Measurements from ENCODE around the gene TMEM176B. TPM values are rescaled to one million over a fixed set of nuclear protein-coding genes. Genes with fewer than 3 reads are reported as not detected.

The TMEM176B gene
- total RNA-seq = 10 to 100 TPM; 45.2 to 57.2 TPM
- 10 to 100 TPM in 4 of 6 donors, 1 to 10 TPM in 2; 6.1 to 18.3 (median 12.2) TPM for polyA plus RNA-seq (ENCODE audit: insufficient read length in 6 of 6)
- long read RNA-seq, donor 1, transcript TMEM176B-201 (7 exons, 1,129 nt) = major isoform, 6 of 42 reads
- long read RNA-seq, donor 1, partial matches to known transcripts = 23 of 42 reads
- long read RNA-seq, donor 1, other reads (novel, unspliced or antisense) = 12 of 42 reads
- long read RNA-seq, donor 2, transcript TMEM176B-201 (7 exons, 1,129 nt) = major isoform, 5 of 6 reads
- long read RNA-seq, donor 2, partial matches to known transcripts = 0 of 6 reads
- long read RNA-seq, donor 2, other reads (novel, unspliced or antisense) = 0 of 6 reads
- long read RNA-seq, donor 3, partial matches to known transcripts = 0 of 2 reads
- long read RNA-seq, donor 3, other reads (novel, unspliced or antisense) = 0 of 2 reads
- long read RNA-seq, donor 4, transcript TMEM176B-202 (6 exons, 1,206 nt) = minor isoform, 7 of 101 reads
- long read RNA-seq, donor 4, transcript TMEM176B-204 (7 exons, 1,430 nt) = minor isoform, 5 of 101 reads
- long read RNA-seq, donor 4, transcript TMEM176B-201 (7 exons, 1,129 nt) = major isoform, 83 of 101 reads
- long read RNA-seq, donor 4, partial matches to known transcripts = 1 of 101 reads
- long read RNA-seq, donor 4, other reads (novel, unspliced or antisense) = 5 of 101 reads
- long read RNA-seq, donor 5, transcript TMEM176B-201 (7 exons, 1,129 nt) = major isoform, 6 of 7 reads
- long read RNA-seq, donor 5, partial matches to known transcripts = 0 of 7 reads
- long read RNA-seq, donor 5, other reads (novel, unspliced or antisense) = 0 of 7 reads
- long read RNA-seq, donor 6, partial matches to known transcripts = 0 of 2 reads
- long read RNA-seq, donor 6, other reads (novel, unspliced or antisense) = 0 of 2 reads
- long read RNA-seq, donor 7, partial matches to known transcripts = 0 of 1 reads
- long read RNA-seq, donor 7, other reads (novel, unspliced or antisense) = 0 of 1 reads
- long read RNA-seq, donor 8, partial matches to known transcripts = 8 of 12 reads
- long read RNA-seq, donor 8, other reads (novel, unspliced or antisense) = 0 of 12 reads
- long read RNA-seq, donor 9 = 0 reads
- long read RNA-seq, donor 10, transcript TMEM176B-204 (7 exons, 1,430 nt) = minor isoform, 7 of 136 reads
- long read RNA-seq, donor 10, transcript TMEM176B-201 (7 exons, 1,129 nt) = major isoform, 105 of 136 reads
- long read RNA-seq, donor 10, transcript TMEM176B-202 (6 exons, 1,206 nt) = minor isoform, 15 of 136 reads
- long read RNA-seq, donor 10, partial matches to known transcripts = 2 of 136 reads
- long read RNA-seq, donor 10, other reads (novel, unspliced or antisense) = 6 of 136 reads
- long read RNA-seq, donor 11, transcript TMEM176B-201 (7 exons, 1,129 nt) = major isoform, 9 of 12 reads
- long read RNA-seq, donor 11, partial matches to known transcripts = 0 of 12 reads
- long read RNA-seq, donor 11, other reads (novel, unspliced or antisense) = 0 of 12 reads
- long read RNA-seq, donor 12, partial matches to known transcripts = 5 of 7 reads
- long read RNA-seq, donor 12, other reads (novel, unspliced or antisense) = 0 of 7 reads

DNA sequence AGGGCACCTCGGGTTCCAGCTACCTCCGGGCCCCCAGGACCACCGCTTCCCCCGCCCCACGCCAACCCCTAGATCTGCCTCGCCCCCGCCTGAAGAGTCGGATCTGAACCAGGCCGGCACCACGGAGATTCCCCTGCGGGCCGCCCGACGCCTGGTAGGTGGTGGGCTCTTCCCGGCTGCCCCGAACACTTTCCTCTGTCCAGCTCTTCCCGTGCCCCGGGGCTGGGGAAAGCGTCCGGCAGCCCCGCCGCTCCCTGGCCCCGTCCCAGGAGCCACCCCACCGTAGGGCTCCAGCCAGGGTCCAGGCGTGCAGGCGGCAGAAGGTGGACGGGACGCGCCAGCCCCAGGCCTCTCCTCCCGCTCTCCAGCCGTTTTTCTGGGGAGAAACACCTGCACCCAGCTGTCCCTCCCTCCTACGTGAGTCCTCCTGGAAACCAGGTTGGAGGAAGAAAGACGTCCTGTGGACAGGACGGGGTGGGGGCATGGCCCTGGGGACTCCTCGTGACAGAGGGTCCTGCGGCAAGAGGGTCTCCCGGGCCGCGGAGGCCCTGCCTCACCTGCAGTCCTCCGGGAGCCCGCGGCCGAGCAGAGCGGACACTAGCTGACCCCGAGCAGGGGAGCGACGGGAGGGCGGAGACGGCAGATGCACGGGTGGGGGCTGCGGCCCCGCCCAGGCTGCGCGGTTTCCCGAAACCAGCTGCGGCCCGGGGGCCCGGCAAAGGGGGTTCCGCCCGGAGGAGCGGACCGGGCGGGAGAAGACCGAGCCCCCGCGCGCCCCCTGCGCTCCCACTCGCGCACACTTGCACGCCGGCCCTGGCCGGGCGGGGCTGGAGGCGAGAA, at the start of gene TMEM176B:
Gene TMEM176B (minus strand): TSS at position 624 of the 840 bp plus-strand sequence. CDS start 3,795 bp downstream, outside the sequence.
- H3K4me1 ChIP-seq = peaks cover 0 to 17% of the 10 kb centered on the region in 2 donors
- peak within 1 kb of the TSS; percentile 48 to 53 for H3K4me3 ChIP-seq
- no peaks in the 10 kb centered on the region for H3K9me3 ChIP-seq
- ATAC-seq (peak; percentile 79), DNase-seq (peak in 2 of 4 donors; percentile 60 to 79)
- H3K27ac ChIP-seq = peak within 1 kb of the TSS; percentile 13 to 27
- TF ChIP-seq, protein P1, sequence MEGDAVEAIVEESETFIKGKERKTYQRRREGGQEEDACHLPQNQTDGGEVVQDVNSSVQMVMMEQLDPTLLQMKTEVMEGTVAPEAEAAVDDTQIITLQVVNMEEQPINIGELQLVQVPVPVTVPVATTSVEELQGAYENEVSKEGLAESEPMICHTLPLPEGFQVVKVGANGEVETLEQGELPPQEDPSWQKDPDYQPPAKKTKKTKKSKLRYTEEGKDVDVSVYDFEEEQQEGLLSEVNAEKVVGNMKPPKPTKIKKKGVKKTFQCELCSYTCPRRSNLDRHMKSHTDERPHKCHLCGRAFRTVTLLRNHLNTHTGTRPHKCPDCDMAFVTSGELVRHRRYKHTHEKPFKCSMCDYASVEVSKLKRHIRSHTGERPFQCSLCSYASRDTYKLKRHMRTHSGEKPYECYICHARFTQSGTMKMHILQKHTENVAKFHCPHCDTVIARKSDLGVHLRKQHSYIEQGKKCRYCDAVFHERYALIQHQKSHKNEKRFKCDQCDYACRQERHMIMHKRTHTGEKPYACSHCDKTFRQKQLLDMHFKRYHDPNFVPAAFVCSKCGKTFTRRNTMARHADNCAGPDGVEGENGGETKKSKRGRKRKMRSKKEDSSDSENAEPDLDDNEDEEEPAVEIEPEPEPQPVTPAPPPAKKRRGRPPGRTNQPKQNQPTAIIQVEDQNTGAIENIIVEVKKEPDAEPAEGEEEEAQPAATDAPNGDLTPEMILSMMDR (IDR thresholded peaks at IDR 0.05) = no peak
- intact Hi-C loops (cut with DNase I) = no loop called here
- H3K27me3 ChIP-seq = peaks cover 18 to 78% of the 10 kb centered on the region in 2 donors
- H3K36me3 ChIP-seq = no peaks in the 10 kb centered on the region

DNA sequence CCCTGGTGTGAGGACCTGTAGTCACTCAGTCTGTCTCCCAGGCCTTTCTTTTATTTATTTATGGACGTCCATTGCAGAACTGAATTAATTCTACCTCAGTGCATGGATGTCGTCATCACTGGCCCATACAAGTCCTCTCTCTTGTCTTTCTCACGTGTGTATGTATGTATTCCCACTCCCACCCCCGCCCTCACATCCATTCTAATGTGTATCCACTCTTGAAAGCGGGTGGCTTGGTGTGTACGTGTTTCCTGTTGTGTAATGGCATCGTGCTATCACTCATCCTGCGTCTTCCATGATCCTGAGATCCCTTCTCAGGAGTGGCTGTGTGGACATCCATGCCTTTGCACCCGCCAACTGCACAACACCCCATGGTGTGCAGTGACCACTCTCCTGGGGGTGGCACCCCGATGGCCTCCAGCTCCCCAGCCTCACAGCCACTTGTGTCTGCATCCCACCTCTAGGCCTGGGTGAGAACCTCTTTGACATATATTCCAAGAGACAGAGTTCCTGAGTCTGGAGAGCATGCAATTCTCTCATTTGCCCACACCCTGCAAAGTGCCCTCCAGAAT, 49.1 kb upstream of the TMEM176B start:
- DNase-seq = no peak
- intact Hi-C loops (cut with DNase I) = no loop called here
- TF ChIP-seq, protein P1 (IDR thresholded peaks at IDR 0.05) = no peak

DNA sequence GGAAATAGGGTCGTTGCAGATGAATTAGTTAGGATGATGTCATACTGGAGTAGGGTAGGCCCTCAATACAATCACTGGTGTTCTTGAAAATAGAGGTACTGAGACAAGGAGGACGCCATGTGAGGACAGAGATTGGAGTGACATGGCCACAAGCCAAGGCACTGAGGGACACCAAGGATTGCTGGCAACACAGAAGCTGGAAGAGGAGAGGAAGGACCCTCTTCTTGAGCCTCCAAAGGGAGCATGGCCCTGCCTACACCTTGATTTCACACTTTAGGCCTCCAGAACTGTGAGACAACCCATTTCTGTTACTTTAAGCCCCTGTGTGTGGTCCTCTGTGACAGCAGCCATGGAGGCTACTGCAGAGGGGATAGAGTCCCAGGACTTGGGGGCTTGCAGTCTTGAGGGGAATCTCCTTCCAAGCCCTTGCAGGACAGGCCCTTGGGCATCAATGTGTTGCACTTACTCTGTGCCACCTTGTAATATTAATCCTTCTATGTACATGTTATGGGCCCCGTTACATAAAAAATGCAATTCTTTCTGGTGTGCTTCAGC, 48.5 kb upstream of the TMEM176B start:
- H3K4me1 ChIP-seq = no peaks in the 10 kb centered on the region
- DNase-seq = no peak
- ATAC-seq = no peak
- TF ChIP-seq, protein P1 (IDR thresholded peaks at IDR 0.05) = no peak
- peaks cover 0 to 12% of the 10 kb centered on the region in 2 donors for H3K27me3 ChIP-seq
- no peak overlapping the region for H3K27ac ChIP-seq
- no peaks in the 10 kb centered on the region for H3K36me3 ChIP-seq
- intact Hi-C loops (cut with DNase I) = no loop called here
- H3K9me3 ChIP-seq = no peaks in the 10 kb centered on the region
- H3K4me3 ChIP-seq = no peak overlapping the region

More for the DNA sequence above, 49.1 kb upstream of the TMEM176B start:
- no peaks in the 10 kb centered on the region for H3K9me3 ChIP-seq
- no peaks in the 10 kb centered on the region for H3K36me3 ChIP-seq
- no peak overlapping the region for H3K27ac ChIP-seq
- peaks cover 0 to 12% of the 10 kb centered on the region in 2 donors for H3K27me3 ChIP-seq
- ATAC-seq = no peak
- H3K4me1 ChIP-seq = no peaks in the 10 kb centered on the region
- H3K4me3 ChIP-seq = no peak overlapping the region

DNA sequence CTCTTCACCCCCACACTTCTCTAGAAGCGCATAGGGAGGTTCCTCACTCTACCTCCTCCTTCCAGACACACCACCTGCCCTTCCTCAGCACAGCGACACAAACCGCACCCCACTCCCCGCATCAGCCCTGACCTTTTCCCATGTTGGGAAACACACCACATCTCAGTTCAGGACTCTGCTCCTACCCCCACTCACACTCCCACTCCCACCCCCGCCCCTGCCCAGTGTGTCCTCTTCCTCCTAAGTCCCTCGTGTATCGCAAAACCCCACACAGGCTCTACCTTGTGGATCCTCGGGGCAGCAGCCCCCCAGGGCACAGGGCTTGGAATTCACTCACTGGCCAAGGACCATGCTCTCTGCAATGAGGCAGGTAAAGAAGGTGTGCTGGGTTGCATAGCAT, 47.9 kb upstream of the TMEM176B start:
- H3K27me3 ChIP-seq = peaks cover 0 to 12% of the 10 kb centered on the region in 2 donors
- TF ChIP-seq, protein P1 (IDR thresholded peaks at IDR 0.05) = no peak
- no peaks in the 10 kb centered on the region for H3K4me1 ChIP-seq
- no peaks in the 10 kb centered on the region for H3K36me3 ChIP-seq
- intact Hi-C loops (cut with DNase I) = no loop called here
- no peaks in the 10 kb centered on the region for H3K9me3 ChIP-seq
- H3K4me3 ChIP-seq = no peak overlapping the region
- DNase-seq (no peak), ATAC-seq (no peak)
- no peak overlapping the region for H3K27ac ChIP-seq

All from left lung (tissue), 14 donors.